HG03558 (cell line): ENCODE data around the gene EGFL7.

ENCODE experiments used
- ATAC-seq: cut with Tn5 transposase; IDR thresholded peaks from one replicate; pipeline ENCODE4 v1.9.1; 2021; ENCODE audit warnings: moderate number of reproducible peaks; ENCODE audit not compliant: unreplicated experiment; ENCODE audit errors: extremely low read depth

EGFL7 gene

GRCh38 chr9:136684799-136685198 lies 22.1 kb downstream of the EGFL7 start:
- no peak for ATAC-seq

- ATAC-seq = no peak
These were observed 22.5 kb downstream of the EGFL7 start for GRCh38 chr9:136685216-136685615.

GRCh38 chr9:136685790-136686533 lies 23.2 kb downstream of the EGFL7 start:
- no peak for ATAC-seq

- no peak for ATAC-seq
These were observed 23.7 kb downstream of the EGFL7 start for GRCh38 chr9:136686534-136686793.

GRCh38 chr9:136686794-136687711 lies 24.3 kb downstream of the EGFL7 start, which contains the start of gene AGPAT2:
TSS of gene AGPAT2 (minus strand) at chr9:136687457. CDS start at chr9:136687357, 100 bp downstream.
- no peak for ATAC-seq

GRCh38 chr9:136687721-136688223 lies 25.1 kb downstream of the EGFL7 start:
- ATAC-seq = no peak

- no peak for ATAC-seq
These were observed 25.8 kb downstream of the EGFL7 start for GRCh38 chr9:136688274-136689107.

- ATAC-seq = no peak
These were observed 26.4 kb downstream of the EGFL7 start for GRCh38 chr9:136689108-136689460.

- no peak for ATAC-seq
These were observed 27.5 kb downstream of the EGFL7 start for GRCh38 chr9:136690104-136690805.

GRCh38 chr9:136690806-136691261 lies 28.1 kb downstream of the EGFL7 start:
- ATAC-seq = no peak

- no peak for ATAC-seq
These were observed 28.8 kb downstream of the EGFL7 start for GRCh38 chr9:136691316-136692184.

GRCh38 chr9:136692185-136693134 lies 29.7 kb downstream of the EGFL7 start:
- no peak for ATAC-seq

- no peak for ATAC-seq
These were observed 30.4 kb downstream of the EGFL7 start for GRCh38 chr9:136693135-136693489.

- ATAC-seq = no peak
These were observed 30.9 kb downstream of the EGFL7 start for GRCh38 chr9:136693490-136694162.

GRCh38 chr9:136694163-136694871 lies 31.6 kb downstream of the EGFL7 start:
- ATAC-seq = no peak

- no peak for ATAC-seq
These were observed 32.1 kb downstream of the EGFL7 start for GRCh38 chr9:136694872-136695247.

- ATAC-seq = no peak
These were observed 32.7 kb downstream of the EGFL7 start for GRCh38 chr9:136695435-136695895.
